Hepatocyte (in vitro differentiated cells): Measurements from ENCODE around the gene RBCK1.

ENCODE experiments used
- EZH2 ChIP-seq: fragments of 200-600 bp; sonication (generic); IDR thresholded peaks from 2 replicates; pipeline ENCODE4 v1.6.1; 2016; ENCODE audit warnings: antibody characterized with exemption, mild to moderate bottlenecking, borderline replicate concordance
- EZH2phosphoT487 ChIP-seq: fragments of 200-600 bp; sonication (generic); IDR thresholded peaks from one replicate; pipeline ENCODE4 v1.6.1; 2018; ENCODE audit warnings: antibody characterized with exemption, mild to moderate bottlenecking, low read depth, moderate library complexity; ENCODE audit not compliant: unreplicated experiment, severe bottlenecking
- TF ChIP-seq, protein P1 (sequence below): fragments of 200-600 bp; sonication (generic); IDR thresholded peaks from 2 replicates; pipeline ENCODE4 v1.5.1; 2016; ENCODE audit warnings: antibody characterized with exemption, mild to moderate bottlenecking; ENCODE audit not compliant: poor library complexity

- TF ChIP-seq EZH2, result no peak
- TF ChIP-seq, protein P1, sequence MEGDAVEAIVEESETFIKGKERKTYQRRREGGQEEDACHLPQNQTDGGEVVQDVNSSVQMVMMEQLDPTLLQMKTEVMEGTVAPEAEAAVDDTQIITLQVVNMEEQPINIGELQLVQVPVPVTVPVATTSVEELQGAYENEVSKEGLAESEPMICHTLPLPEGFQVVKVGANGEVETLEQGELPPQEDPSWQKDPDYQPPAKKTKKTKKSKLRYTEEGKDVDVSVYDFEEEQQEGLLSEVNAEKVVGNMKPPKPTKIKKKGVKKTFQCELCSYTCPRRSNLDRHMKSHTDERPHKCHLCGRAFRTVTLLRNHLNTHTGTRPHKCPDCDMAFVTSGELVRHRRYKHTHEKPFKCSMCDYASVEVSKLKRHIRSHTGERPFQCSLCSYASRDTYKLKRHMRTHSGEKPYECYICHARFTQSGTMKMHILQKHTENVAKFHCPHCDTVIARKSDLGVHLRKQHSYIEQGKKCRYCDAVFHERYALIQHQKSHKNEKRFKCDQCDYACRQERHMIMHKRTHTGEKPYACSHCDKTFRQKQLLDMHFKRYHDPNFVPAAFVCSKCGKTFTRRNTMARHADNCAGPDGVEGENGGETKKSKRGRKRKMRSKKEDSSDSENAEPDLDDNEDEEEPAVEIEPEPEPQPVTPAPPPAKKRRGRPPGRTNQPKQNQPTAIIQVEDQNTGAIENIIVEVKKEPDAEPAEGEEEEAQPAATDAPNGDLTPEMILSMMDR, result no peak
- no peak for TF ChIP-seq EZH2phosphoT487
These were observed 26.4 kb upstream of the RBCK1 start for GRCh38 chr20:381581-382290.
